SKM-1 treated with dmso at 0.1 percent for 144 hours (cell line): ENCODE data around the gene NUP50.

Source experiments
- DNase-seq: peaks from one replicate; lab custom pipeline; 2025; ENCODE audit not compliant: unreplicated experiment; lab: John Stamatoyannopoulos, UW

NUP50 gene

DNA sequence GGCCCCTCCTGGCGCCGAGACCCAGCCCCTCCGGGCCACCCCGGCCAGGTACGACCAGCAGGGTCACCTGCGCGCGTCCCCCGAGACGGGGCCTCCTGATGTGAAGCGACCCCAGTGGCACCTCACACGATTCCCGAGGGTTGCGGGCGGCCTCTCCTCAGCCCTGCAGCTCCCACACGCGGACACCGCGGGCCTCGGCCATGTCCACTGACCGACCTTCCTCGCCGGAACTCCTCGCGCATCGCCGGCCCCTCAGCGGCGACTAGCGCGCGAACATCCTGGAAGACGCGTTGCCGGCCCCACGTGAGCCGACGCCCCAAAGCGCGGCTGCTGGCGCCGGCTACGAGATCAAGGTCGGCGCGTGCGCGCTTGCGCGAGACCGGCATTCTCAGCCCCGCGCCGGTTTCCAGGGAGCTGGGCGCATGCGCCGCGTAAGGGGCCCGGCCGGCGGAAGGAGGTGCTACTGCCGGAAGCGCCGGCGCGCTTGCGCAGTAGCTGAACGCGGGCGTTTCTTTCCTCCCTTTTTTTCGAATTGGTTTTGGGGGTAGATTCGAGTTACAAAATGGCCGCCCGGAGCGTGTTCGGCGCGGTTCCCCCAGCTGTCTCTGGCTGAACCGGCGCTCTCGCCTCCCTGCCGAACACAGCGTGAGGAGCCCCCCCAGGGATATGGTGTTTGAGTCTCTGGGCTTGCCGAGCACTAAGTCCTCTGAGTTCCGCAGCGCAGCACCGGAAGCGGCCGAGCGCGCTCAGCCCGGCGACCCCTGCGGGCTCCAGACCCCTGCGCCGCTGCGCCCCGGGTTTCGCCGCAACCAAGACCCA is at the start of gene NUP50:
TSS of gene NUP50 (plus strand) at position 475 of the 819 bp plus-strand sequence. CDS start 4,253 bp downstream, outside the sequence.
- DNase-seq: peak; percentile 97

DNA sequence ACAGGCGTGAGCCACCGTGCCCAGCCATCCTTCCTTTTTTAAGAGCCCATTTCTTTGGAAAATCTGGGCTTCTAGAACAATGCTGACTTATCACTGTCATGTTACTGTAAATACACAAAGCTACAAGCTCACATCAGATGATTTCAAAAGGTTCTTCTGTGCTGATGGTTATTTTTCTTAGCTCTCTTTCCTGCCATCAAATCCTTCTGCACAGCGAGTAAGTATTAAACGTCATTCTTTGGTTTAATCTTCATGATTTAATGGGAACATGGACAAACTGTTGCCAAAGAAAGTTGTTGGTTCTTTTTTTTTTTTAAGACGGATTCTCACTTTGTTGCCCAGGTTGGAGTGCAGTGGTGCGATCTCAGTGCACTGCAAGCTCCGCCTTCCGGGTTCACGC is 43.3 kb upstream of the NUP50 start:
- DNase-seq: no peak

DNA sequence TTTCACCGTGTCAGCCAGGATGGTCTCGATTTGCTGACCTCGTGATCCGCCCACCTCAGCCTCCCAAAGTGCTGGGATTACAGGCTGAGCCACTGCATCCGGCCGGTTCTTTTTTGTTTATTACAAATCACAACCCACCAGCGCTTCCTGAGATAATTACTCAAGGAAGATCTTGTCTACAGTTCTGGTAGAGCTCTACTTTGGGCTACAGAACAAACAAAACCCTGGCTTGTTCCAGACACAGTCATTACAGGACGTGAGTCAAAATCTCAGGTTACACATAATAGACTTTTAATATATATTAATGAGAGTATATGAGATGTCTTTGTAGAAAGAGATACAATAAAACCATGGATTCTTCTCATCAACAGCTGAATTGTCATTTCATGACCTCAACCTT is 42.8 kb upstream of the NUP50 start:
- no peak for DNase-seq

GRCh38 chr22:45124176-45124847 is 39.4 kb upstream of the NUP50 start:
- no peak for DNase-seq

DNA sequence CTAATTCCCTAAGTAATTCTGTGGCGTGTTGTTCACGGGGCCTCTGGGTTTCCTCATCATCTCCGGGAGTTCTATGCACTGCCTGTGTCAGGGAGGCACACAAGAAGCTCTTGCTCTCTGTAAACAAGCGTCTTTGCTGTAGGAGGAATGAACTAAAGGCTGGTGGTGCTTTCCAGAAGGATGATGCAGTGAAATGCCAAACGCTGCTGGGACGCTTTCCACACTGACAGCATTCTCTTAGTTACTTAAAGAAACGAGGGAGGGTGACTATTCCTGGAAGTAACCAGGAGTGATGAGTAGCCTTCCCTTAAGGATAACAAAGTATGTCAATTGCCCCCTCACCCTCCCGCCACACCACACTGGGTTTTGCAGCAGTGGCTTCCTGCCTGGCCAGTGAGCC is 38.5 kb upstream of the NUP50 start:
- DNase-seq: no peak

GRCh38 chr22:45127866-45128265 is 35.9 kb upstream of the NUP50 start:
- DNase-seq: no peak

- DNase-seq: no peak
Observed at GRCh38 chr22:45129703-45130524, 33.8 kb upstream of the NUP50 start.

GRCh38 chr22:45130891-45131290 is 32.8 kb upstream of the NUP50 start:
- DNase-seq: no peak

DNA sequence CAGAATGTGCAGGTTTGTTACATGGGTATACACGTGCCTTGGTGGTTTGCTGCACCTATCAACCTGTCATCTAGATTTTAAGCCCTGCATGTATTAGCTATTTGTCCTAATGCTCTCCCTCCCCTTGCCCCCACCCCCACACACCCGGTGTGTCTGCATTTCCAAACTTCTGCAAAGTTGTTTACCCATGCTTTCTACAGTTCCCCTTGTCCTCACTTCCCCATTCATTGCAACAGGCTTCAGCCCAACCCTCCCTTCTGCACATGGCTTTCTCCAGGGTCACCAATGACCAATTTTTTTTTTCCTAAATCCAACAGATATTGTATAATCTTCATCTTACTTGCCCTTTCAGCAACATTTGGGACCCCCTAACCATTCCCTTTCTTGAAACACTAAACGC is 32.0 kb upstream of the NUP50 start:
- DNase-seq: peak; percentile 89

DNA sequence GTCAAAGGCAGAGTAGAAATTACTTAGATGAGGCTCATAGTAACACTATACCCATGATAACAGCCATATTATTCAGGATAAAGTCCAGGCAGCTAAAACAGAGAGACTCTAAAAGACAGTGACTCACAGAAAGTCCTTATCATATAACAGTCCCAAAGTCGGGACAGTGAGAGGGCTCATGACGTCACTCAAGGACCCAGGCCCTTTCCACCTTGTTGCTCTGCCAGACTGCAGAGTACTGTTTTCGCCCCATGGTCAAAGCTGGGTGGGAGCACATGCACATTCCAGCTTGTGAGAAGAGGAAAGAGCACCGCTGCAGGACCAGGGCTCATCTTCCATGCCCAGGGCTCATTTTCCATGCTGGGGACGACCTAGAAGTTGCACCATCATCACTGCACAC is 29.4 kb upstream of the NUP50 start:
- DNase-seq: no peak

DNA sequence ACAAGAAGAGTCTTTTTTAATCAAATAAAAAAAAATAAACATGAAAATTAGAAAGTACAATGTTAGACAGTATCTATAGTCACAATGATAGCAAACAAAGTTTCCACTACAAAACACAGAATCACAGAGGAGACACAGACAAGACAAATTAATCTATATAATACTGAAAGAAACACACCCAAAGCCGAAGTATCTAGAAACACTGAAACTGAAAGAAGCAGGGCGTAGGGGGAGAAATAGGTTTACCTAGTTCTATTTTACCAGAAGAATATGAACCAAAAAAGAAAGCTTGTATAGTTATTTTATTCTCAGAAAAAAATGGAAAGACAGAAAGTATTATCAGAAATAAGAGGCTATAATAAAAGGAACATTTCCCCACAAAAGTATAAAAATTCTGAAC is 27.1 kb upstream of the NUP50 start:
- DNase-seq: no peak

GRCh38 chr22:45139693-45140092 is 24.0 kb upstream of the NUP50 start:
- DNase-seq: no peak

- DNase-seq: no peak
Observed at GRCh38 chr22:45142376-45142775, 21.3 kb upstream of the NUP50 start.

GRCh38 chr22:45144916-45145315 is 18.8 kb upstream of the NUP50 start:
- DNase-seq: no peak

DNA sequence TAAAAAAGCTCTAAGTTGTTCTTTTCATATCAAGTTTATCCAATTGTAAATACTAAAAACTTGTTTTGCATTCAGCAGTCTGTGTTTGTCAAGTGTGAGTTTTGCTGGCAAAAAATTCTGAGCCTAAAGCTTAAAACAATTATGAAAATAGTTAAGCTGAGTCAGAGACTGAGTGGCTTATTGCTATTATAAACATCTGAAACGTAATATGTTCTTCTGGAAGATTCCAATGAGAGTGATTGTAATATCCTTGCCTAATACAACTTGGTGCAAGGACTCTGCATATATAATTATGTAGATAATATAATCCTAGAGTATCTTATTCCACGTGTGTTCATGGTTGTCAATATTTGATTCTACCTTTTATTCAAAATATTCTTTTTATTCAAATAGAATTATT is 14.1 kb upstream of the NUP50 start:
- DNase-seq: no peak

GRCh38 chr22:45150139-45150538 is 13.6 kb upstream of the NUP50 start:
- DNase-seq: no peak

GRCh38 chr22:45151503-45151902 is 12.2 kb upstream of the NUP50 start:
- DNase-seq: no peak

DNA sequence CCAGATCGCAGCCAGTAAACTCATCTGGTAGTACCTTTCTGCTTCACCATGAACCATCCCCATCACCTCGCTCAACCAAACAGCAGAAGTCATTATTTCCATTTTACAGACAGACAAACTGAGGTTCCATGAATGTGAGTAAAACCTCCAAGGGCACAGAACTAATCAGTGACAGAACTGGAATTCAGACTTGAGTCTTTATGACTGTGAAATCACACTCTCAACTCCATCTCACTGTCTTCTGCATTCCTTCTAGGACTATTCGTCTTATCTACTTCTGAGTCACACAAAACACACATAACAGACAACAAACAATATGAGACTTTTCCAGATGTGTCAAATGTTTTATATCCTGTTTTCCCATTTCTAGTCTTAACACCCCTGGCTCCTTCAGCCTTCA is 9.3 kb upstream of the NUP50 start:
- DNase-seq: no peak

GRCh38 chr22:45155050-45155840 is 8.5 kb upstream of the NUP50 start:
- DNase-seq: no peak

DNA sequence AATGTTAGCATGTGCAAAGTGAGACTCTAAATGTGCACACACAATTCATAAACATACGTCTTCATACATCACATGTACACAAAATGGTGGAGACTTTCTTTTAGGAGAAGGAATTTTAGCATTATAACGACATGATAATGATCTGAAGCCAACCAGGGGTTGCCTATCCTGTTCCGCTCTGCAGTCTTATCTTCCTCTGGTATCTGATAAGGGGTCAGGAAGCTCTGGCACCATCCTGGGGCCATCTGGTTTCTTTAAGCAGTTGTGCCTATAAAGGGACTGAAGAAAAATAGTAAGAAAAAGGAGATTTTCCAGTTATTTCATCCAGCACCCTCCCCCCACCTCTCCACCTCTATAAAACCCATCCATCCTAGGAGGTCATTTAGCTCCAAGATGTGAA is 5.8 kb upstream of the NUP50 start:
- DNase-seq: no peak
